Spleen (tissue), 7 donors: ENCODE measurements around the gene SORBS1.

Experiments used
- CTCF ChIP-seq, 11 experiments: fragments of 200-600 bp in 7 of 11; fragments of 450-650 bp in 4 of 11; sonication (generic) in 4 of 11; IDR thresholded peaks in 8 of 11; conservative IDR thresholded peaks in 3 of 11; 1 replicate in 7 of 11; 2 replicates in 4 of 11; pipeline versions ENCODE4 v1.4.0 to v1.8.0; 2016 to 2021; ENCODE audit warnings: antibody characterized with exemption in 11 of 11, inconsistent platforms in 4 of 11, mild to moderate bottlenecking in 1 of 11
- POLR2AphosphoS5 ChIP-seq, 3 donors: sonication (generic); formaldehyde crosslinking; IDR thresholded peaks; one replicate each; pipeline ENCODE4 v1.5.1; 2017; ENCODE audit warnings: antibody characterized with exemption in 3 of 3
- donor health status: DM: no; HTN: no; CAD: no; lungs with moderate emphysema.
- donor health status: DM: no; HTN: no; CAD: no.
- donor health status: DM: no; HTN: no; CAD: no.

- TF ChIP-seq CTCF (IDR thresholded peaks at IDR 0.05 in 8 of 11, conservative IDR thresholded peaks at IDR 0.05 in 3 of 11) (no peak), POLR2AphosphoS5 (IDR thresholded peaks at IDR 0.05) (no peak)
Observed at GRCh38 chr10:95400787-95401186, 160.4 kb downstream of the SORBS1 start.
